Mammary epithelial cell (primary cell): ENCODE results near the gene THY1.

Experiments used
- EZH2 ChIP-seq: IDR thresholded peaks from 2 replicates; pipeline ENCODE4 v1.6.1; 2012; ENCODE audit warnings: low read length, inconsistent platforms, borderline replicate concordance
- TF ChIP-seq, protein P1 (sequence below), 2 donors: IDR thresholded peaks in 1 of 2; conservative IDR thresholded peaks in 1 of 2; 2 replicates each; pipeline ENCODE4 v1.5.1; 2011 to 2012; ENCODE audit warnings: inconsistent platforms in 2 of 2, low read length in 2 of 2, mild to moderate bottlenecking in 2 of 2, control low read depth in 1 of 2, low read depth in 1 of 2; ENCODE audit not compliant: insufficient read depth in 1 of 2; ENCODE audit errors: extremely low read depth in 1 of 2

DNA sequence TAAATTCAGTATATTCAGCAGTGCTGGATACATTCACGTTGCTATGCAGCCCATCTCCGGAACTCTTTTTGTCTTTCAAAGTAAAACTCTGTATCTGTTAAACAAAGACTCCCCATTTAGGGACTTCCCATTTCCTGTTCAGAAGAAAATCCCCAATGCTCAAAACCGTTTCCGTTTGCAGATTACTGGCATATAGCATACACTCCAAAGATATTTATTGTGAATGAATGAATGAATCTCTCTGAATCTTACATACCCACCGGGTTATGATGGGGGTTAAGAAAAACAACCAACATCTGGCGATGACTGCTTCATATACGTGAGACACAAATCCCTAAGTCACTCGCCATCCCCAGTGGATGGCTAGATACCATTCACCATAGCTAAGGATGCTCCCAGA, 1.6 kb downstream of the THY1 start:
- TF ChIP-seq, protein P1, sequence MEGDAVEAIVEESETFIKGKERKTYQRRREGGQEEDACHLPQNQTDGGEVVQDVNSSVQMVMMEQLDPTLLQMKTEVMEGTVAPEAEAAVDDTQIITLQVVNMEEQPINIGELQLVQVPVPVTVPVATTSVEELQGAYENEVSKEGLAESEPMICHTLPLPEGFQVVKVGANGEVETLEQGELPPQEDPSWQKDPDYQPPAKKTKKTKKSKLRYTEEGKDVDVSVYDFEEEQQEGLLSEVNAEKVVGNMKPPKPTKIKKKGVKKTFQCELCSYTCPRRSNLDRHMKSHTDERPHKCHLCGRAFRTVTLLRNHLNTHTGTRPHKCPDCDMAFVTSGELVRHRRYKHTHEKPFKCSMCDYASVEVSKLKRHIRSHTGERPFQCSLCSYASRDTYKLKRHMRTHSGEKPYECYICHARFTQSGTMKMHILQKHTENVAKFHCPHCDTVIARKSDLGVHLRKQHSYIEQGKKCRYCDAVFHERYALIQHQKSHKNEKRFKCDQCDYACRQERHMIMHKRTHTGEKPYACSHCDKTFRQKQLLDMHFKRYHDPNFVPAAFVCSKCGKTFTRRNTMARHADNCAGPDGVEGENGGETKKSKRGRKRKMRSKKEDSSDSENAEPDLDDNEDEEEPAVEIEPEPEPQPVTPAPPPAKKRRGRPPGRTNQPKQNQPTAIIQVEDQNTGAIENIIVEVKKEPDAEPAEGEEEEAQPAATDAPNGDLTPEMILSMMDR (conservative IDR thresholded peaks at IDR 0.05 in 1 of 2, IDR thresholded peaks at IDR 0.05 in 1 of 2; ENCODE audit: extremely low read depth in 1 of 2, insufficient read depth in 1 of 2, low read depth in 1 of 2, low read length in 2 of 2) = no peak
- no peak for TF ChIP-seq EZH2
